Muscle of arm (tissue), 12 donors: ENCODE results near the gene NTNG2. TPM values are rescaled to one million over a fixed set of nuclear protein-coding genes. Genes with fewer than 3 reads are reported as not detected.

Experiments used
- DNase-seq: peaks from one replicate; pipeline ENCODE4 v3.0.0-alpha.2; 2013
- polyA plus RNA-seq, 12 donors: library from polyadenylated mRNA; unstranded; fragments of 120-200 nt; gene quantifications; one replicate each; pipeline ENCODE4 v1.2.1, GENCODE V29; 2013; ENCODE audit not compliant: insufficient read length in 12 of 12

NTNG2 gene
- polyA plus RNA-seq, 12 donors: 0.11 to 3.3 (median 0.47) TPM; not detected in 2

DNA sequence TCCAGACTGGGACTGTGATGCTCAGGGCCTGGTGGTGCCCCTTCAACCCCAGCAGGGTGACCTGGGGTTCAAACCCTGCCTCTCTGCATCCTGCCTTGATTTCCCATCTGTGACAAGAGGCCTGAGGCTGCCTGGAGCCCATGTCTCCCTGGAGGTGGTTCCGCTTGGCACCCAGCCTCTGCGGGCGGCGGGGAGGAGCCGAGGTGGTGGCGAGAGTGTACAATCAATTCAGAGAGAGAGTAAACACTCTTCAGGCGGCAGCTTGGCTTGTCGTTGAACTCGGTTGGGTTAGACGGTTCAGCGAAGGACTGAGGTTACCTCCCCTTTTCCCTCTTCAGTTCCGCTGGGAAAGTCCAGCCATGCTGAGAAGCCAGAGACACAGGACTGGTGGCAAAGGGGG, 39.3 kb downstream of the NTNG2 start:
- no peak for DNase-seq

DNA sequence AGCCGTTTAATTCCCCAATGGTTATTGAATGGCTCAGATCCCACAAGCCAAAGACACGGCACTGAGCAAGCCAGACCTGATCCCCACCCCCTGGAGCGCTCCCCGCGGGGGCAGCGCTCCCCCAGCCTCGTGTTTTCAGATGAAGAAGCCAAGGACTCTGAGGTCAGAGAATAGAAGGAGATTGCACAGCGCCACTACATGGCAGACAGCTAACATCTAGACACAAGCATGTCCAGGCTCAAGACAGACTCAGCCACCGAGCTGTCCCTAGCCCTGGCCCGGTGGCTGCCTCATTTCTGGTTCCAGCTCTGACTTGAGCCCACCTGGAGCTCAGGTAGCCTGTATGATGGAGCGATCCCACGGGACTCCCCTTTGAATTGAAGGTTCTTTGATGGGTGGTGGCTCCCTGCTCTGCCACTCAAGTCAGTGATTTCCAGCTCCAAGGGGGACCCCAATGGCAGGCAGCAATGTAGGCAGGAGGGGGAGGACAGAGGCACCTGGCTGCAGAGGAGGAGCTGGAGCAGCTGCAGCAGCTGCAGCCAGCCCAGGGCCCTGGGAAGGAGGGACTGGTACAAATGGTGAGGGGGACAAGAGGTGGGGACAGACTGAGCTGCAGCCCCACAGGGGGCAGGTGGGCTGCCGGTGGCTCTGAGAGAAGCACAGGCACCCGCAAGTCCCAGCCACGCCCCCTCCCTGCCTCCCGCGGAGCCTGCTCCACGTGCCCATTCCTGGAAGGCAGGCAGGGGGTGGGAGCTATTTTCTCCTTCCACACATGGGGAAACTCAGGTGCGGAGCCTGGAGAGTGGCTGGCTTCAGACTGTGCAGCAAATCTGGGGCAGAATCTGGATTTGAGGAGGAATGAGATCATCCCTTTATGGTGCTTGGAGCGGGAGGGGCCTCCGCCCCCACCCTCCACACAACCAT, 40.2 kb downstream of the NTNG2 start:
- DNase-seq: no peak

DNA sequence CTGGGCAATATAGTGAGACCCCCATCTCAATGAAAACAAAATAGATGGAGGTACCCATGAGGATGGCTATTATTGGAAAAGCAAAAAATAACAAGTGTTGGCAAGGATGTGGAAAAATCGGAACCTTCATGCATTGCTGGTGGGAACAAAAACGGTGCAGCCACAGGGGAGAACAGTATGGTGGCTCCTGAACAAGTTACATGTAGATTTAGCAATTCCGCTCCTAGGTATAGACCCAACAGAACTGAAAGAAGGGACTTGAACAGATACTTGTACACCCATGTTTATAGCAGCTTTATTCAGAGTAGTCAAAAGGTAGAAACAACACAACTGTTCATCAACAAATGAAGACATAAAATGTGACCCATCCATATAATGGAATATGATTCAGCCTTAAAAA, 43.0 kb downstream of the NTNG2 start:
- DNase-seq: no peak

DNA sequence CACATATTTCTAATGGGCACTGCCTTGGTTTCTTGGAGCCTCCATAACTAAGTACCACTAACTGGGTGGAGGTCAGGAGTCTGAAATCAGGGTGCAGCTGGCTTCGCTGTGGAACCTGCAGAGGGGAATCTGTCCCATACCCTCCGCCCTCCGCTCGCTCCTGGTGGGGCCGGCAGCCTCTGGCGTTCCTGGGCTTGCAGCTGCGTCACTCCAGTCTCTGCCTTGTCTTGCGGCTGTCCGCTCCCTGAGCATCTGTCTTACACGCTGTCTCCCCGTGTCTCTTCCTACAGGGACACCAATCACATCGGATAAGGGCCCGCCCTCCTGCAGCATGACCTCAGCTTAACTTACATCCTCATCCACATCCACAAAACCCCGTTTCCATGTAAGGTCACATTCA, 45.4 kb downstream of the NTNG2 start:
- DNase-seq: no peak

DNA sequence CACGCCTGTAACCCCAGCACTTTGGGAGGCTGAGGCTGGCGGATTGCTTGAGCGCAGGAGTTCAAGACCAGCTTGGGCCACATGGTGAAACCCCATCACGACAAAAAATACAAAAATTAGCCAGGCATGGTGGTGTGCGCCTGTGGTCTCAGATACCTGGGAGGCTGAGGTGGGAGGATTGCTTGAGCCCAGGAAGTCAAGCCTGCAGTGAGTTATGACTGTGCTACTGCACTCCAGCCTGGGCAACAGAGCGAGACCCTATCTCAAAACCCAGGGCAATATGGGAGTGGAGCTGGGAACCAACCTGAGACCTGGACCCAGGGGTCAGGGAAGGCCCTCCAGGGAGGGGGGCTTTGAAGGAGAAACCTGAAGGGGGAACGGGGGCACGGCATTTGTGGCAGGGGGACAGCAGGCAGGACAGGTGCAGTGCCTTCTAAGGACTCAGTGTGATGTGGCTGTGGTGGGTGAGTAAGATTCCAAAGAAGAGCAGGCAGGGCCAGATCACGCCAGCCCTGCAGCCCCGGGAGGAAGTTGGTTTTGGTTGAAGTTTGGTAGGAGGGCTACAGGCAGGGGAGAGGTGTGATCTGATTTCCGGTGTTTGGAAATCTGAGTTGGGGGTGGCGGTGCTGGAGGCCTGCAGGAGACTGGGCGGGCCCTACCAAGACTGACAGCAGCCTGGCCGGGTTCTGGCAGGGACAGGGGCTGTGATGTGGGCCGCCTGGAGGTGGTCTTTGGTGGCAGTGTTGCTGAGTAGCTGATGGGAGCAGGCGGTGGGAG, 46.2 kb downstream of the NTNG2 start:
- no peak for DNase-seq

DNA sequence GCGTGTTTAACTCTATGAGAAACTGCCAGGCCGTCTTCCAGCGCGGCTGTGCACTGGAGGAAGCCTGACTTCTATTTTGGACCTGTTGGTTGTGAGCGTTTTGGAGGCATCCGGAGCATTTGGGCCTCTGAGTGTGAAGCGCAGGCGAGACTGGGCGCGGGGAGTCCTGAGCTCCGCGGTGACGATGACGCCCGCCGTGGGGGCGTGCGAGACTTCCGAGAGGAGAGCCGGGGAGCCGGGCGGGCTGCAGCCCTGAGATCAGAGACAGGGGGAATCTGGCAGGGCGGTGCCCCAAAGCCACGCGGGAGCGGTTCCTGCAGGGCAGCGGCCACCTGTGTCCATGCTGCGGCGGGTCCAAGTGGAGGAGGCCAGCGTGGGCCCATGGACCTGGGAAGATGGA, 47.4 kb downstream of the NTNG2 start:
- DNase-seq: no peak

DNA sequence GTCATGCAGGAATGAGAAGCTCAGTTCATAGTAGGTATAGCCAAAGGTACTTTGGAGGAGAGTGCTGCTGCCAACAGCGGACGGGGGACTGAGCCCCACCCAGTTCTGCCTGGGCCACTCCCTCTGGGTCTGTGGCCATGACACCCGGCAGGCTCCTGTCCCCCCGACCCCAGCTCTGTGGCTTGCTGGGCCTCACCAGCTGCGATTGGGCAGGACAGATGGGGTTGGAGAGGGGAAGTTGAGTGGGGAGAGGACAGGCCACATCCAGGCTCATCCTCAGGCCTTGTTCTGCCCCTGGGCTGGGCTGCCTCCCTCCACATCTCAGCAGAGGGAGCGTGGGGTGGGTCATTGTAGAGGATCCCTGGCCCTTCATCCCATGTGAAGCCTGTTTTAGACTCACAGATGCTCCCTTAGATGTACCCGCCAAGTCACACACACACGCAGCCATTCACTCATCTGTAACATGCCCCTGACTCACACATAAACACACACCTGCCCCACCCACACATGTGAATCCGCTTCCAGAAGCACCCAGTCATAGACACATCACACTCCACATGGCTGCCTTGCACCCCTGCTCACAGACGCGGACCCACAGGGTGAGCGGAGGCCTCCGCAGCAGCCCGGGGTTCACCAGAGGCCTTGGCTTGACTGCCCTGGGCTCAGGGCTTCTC, 48.8 kb downstream of the NTNG2 start:
- DNase-seq: no peak

DNA sequence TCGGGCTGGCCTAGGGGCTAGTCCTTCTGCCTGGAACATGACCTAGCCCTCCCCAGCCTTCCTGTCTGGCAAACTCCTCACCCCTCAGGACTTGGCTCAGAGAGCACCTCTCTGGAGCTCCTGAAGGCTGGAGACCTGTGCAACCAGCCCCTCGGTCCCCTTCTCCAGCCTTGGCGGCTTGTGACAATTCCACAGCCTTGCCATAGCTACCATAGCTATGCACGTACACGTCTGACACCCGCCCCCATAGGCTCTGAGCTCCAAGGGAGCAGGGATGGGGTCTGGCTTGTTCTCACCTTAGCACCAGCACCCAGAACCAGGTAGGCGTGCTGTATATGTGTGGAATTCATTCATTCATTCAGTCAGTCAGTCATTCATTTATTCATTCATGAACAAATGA, 49.7 kb downstream of the NTNG2 start:
- DNase-seq: no peak

DNA sequence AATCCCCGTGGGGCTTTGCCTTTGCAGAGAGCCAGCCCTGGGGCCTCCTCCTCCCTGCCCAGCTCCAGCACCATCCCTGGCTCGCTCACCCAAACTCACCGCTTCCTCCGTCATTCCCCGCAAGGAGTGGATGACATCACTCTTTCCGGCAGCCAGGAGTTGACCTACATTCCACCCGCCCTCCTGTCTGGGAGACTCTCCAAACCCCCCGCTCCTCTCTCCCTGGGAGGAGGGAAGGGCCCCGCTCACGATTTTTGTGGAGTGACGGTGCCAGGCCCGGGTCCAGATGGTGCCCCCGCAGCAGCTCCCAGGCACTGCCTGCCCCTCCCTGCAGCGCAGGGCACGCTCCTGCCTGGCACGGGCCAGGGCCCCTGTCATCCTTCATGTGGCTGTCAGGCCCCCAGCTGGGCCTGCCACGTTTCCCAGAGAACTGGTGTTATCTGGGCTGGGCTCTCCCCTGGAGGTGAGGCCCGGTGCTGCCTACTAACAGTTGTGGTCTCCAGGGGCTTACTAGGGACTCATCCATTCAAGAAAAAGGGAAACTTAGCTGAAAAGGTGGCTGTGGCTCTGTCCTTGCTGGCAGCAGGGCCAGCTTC, 52.3 kb downstream of the NTNG2 start:
- DNase-seq: peak; percentile 77

DNA sequence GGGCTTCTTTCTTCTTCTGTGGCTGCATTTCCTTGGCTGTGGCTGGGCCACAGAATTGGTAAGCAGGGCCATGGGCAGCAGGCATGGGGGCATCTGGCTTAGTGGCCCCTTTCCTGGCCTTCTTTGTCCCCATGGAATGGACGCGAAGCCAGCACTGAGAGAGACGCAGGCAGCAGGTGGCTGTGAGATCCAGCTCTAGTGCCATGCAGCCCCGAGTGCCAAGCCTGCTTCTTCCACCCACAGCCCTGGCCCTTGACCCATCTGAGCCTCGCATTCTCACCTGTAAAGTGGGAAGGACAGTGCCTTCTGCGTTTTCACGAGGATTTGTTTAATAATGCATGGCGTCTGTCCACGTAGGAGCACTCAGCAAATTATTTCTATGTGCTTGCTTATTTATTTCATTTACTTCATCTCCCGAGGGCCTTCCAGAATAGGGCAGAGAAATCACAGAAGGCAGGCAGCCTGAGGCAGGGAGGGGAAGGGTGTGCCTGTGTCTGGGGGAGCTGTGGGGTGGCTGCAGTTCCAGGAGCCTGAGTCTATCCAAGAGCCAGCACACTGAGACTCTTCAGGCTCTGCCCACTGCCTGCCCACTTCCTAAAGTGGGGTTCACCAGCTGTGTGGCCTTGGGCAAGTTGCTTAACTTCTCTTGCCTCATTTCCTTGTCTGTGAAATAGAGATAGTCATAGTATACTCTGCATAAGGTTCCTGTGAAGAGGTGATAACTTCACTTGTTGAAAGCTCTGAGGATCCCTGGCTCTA, 55.2 kb downstream of the NTNG2 start:
- DNase-seq: no peak

DNA sequence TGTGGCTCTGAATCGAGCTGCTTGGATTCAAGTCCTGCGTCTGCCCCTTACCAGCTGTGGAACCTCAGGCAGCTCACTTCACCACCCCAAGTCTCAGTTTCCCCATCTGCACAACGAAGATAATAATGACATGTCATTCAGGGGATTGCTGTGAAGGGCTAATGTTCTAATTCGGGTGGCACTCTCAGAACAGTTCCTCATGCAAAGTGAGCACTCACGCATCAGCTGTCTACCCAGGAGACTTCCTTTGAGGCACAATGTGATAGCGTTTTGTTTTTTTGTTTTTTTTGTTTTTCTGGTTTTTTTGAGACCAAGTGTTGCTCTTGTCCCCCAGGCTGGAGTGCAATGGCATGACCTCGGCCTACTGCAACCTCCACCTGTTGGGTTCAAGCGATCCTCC, 56.4 kb downstream of the NTNG2 start:
- DNase-seq: no peak

DNA sequence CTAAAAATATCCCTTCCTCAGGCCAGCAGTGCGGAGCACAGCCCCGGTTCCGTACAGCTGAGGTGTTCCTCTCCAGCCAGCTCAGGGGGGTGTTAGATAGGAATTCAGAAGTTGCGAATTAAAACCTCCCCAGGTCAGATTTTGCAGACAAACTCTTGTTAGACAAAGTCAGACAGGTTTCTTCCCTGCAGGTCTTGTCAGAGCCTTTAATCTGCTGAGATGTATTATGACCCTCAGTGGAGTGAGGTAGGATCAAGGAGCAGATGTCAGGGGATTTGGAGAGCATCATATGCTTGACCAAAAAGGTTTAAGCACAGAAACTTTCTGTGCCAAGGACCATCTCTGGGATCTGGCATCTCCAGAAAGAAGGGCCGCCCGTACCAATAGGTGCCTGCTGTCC, 60.1 kb downstream of the NTNG2 start:
- DNase-seq: no peak

DNA sequence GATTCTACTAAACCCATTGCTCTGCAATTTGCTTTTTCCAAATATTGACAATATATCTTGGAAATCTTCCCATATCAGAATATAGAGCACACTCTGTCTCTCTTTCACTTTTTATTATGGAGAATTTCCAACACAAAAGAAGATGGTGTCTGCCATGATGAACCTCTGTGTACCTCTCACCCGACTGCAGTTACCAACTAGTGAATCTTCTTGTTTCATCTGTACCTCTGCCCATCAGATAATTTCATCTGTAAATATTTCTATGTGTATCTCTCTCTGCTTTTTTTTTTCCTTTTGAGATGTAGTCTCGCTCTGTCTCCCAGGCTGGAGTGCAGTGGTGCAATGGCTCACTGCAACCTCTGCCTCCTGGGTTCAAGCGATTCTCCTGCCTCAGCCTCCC, 62.8 kb downstream of the NTNG2 start:
- DNase-seq: no peak

DNA sequence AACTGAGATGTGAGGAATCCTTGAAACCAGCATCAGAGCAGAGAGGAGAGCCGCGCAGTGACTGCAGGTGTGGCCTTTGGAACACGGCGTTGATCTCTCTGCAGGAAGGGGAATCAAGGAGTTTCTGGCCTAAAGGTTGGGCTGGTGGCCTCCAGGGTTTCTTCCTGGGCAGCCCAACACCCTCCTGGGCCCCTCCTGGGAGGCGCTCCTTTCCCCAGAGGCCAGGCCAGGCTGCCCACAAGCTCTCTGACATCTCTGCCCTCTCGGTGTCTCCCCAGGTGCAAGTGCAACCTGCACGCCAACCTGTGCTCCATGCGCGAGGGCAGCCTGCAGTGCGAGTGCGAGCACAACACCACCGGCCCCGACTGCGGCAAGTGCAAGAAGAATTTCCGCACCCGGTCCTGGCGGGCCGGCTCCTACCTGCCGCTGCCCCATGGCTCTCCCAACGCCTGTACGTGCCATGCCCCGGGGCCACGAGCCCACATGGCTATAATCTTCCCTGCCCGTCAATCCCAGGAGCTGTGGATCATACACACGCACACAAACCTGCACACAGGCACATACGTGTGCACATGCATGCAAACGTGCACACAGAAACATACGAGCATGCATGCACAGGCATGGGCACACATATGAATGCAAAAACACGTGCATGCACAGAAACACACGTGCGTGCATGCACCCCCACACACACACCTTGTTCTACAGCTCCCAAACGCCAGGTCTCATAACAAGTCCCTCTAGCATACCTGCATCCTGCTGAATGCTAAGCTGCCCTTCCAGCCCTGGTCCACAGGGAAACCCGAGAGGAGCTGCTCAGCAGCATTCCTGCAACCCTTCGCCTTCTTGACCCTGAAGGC, 64.9 kb downstream of the NTNG2 start:
- DNase-seq: no peak

DNA sequence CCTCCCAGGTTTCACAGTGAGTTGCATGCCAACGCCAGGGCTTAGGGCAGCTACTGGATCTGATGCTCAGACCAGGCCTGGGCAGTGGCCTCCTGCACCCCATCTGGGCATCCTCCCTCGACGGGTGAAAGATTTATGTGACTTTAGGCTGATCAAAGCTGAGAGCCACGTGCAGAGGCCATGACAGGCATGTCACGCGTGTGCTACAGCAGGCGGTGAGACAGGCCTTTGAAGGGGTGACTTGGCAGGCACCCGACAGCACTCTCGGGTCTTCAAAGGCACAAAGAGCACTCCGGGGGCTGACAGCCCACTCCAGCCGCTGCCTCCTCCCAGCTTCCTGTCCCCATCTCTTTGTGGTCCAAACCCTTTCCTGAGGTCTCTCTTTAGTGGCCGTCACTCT, 66.2 kb downstream of the NTNG2 start:
- no peak for DNase-seq

DNA sequence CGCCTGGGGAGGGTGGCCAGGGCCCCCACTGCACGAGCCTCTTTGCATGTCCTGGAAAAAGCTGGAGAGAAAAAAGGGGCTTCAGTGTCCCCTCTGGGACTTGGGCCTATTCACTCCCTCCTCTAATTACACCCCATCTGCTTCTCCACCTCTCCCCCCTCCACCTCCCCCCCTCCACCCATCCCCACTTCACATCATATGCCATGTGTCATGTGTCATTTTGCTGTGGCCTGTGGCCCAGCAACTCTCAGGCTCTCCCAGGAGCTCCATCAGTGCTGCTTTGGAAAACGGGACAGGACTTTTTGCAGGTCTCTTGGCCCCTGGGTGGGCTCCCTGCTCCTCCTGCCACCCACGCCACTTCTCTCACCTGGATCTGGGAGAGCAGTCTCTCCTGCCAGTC, 68.7 kb downstream of the NTNG2 start:
- no peak for DNase-seq

DNA sequence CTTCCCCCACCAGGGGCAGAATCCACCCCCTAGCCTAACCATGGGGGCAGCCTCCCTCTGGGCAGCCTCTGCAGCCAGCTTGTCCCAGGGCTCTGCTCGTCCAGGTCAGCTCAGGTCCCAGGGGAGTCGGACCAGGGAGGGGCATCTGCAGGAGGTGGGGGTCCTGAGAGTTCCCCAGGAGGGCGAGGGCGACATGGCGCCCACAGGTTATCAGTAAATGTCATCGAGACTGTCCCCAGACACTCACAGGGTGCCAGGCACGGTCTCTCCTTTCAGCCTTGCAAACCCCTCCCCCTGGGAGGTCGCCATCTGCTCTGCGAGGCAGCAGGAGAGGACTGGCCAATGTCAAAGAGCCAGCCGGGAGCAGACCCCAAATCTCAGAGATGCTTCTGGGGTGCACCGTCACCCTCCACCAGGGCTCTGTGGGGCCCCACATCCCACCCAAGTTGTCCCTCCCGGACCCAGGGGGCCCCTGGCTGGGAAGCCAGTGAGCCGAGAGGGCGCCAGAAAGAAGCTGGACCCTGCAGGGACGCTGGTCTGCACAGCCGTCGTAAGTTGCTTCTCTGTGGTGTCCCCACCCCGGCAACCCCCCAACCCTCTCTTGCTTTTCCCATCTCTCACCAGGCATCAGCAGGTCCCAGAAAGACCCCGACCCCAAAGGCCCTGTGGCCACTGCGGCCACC, 69.3 kb downstream of the NTNG2 start:
- DNase-seq: no peak

DNA sequence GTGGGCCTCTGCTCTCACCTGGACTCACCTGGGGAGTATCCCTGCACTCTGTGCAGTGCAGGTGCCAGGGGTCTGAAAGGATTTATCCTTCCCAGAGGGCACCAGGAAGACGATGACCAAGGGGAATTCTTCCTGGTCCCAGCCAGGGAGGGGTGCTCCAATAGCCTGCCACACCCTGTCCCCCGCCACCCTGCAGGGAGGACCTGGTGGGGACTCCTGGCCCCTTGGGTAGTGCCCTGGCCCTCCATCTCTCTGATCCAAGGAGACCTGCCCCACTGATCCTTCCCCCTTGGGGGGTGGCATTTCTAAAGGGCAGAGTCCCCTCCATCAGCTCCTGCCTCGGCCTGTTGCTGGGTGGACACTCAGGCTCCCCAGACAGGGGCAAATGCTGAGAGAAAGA, 70.7 kb downstream of the NTNG2 start:
- DNase-seq: no peak

DNA sequence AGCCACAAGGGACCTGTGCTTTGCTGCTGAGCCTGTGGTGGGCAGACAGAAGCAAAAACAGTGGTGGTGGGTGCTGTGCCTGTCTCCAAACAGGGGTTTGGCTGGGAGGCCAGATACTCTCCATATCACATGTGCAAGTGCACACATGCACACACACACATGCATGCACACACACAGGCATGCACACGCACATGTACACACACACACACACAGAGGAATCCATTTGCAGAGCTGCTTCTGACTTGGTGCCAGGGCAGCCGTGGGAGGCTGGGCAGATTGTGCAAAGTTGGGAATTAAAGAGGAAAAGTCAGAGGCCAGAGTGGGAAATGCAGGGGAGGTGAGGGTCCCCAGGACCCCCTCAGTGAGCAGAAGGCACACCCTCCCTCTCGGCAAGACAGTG, 71.3 kb downstream of the NTNG2 start:
- DNase-seq: no peak

DNA sequence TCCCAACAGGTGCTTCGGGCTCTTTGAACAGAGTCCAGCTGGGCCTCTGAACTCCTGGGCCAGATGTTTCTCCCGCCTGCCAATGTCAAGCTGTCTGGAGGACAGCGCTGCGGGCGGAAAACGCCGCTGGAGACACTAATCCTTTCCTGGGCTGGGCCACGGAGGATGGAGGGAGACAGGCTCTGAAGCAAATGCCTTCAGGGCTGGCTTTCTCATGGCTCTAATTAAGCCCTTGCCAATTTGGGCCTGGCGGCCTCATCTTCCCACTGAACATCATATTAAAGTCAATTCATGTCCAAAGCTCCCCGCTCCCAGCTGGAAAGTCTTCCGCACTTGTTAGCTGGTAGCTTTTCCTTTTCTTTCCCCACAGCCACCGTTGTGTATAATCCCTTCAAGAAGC, 72.7 kb downstream of the NTNG2 start:
- no peak for DNase-seq
